Activated CD4-positive, alpha-beta T cell treated with anti-CD3 and anti-CD28 coated beads, Interleukin-2, amount 10 ng/mL, durations not matched to agents 24 days and 14 days (primary cell): ENCODE data around the gene GRIK4. TPM values are rescaled to one million over a fixed set of nuclear protein-coding genes. Genes with fewer than 3 reads are reported as not detected.

Experiments
- DNase-seq: peaks from one replicate; pipeline ENCODE4 v3.0.0; 2022
- H3K27ac Mint-ChIP-seq: one replicate; pipeline ENCODE4 v1.8.0; 2022; ENCODE audit warnings: mild to moderate bottlenecking, mixed read lengths
- H3K27me3 Mint-ChIP-seq: one replicate; pipeline ENCODE4 v1.8.0; 2022; ENCODE audit warnings: mixed read lengths
- H3K36me3 Mint-ChIP-seq: one replicate; pipeline ENCODE4 v1.8.0; 2022; ENCODE audit warnings: low read depth, mild to moderate bottlenecking, mixed read lengths
- H3K4me1 Mint-ChIP-seq: one replicate; pipeline ENCODE4 v1.8.0; 2021; ENCODE audit warnings: mixed read lengths
- H3K4me3 Mint-ChIP-seq: one replicate; pipeline ENCODE4 v1.8.0; 2022; ENCODE audit warnings: mild to moderate bottlenecking, moderate library complexity, mixed read lengths
- H3K9me3 Mint-ChIP-seq: one replicate; pipeline ENCODE4 v1.8.0; 2021; ENCODE audit warnings: mixed read lengths
- intact Hi-C: fragments of 100-400 bp; cut with micrococcal nuclease; formaldehyde crosslinking; loops from one replicate; pipeline ENCODE4 v1.15.1; 2023
- total RNA-seq: library from RNA; stranded (reverse); gene quantifications from 2 replicates; pipeline ENCODE4 v1.2.3, GENCODE V29; 2022

The GRIK4 gene
- total RNA-seq, 1 donor from 2014 or later = 0.09 TPM

DNA sequence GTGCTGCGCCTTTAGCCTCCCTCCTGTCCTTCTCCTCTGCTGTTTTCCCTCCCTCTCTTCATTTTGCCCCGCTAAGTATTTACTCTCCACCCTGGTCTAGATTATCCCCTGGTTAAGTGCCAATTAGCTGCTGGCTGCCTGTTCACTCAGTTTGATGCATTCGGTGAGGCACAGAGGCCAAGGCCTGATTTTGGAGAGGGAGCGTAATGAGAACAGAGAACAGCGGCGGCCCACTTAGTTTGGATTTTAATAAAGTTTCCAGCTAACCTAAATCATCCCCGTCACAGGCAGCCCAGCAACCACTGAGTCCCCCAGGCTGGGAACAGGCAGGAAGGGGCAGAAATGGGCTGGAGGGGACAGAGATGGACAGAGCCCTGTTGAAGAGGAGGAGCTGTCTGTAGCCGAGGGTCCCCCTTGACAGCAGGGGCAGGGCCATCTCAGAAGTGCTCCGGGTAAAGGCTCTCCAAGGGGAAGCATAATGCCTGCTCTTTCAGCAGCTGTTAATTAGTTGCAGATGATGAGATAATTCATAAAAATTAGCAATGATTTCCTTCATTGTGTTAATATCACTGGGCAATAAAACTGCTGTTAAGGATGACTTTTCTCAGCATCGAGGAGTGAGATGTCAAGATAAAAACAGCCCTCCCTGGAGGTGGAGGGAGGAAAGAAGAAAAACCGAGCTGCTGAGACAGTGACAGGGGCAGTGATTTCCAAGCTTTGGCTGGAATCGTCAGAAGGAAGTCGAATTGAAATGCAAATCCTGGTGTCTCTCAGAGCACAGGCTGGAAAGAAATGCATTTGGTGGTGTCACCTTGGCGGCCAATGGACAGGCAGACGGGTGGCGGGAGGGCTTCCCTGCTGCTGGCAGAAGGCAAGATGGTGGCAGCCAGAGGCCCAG, 170.1 kb downstream of the GRIK4 start:
- intact Hi-C loops = no loop called here
- H3K27ac Mint-ChIP-seq = no peak overlapping the region
- no peaks in the 10 kb centered on the region for H3K36me3 Mint-ChIP-seq
- H3K4me3 Mint-ChIP-seq = no peak overlapping the region
- DNase-seq = no peak
- peaks cover 7% of the 10 kb centered on the region for H3K27me3 Mint-ChIP-seq
- H3K9me3 Mint-ChIP-seq = no peaks in the 10 kb centered on the region
- no peaks in the 10 kb centered on the region for H3K4me1 Mint-ChIP-seq

DNA sequence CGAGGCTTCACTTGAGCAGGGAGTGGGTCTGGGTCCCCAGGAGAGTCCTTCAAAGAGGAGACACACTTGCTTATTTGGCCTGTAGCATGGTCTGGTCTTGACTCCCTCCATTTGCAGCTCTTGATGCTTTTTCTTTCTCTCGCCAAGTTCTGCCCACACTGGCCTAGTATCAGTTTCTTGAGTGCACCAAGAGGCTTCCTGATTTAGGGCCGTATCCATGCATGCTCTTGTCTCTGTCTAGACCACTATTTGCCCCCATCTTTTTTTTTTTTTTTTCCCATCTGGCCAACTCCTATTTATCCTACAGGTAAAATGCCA, 170.7 kb downstream of the GRIK4 start:
- no peak overlapping the region for H3K4me3 Mint-ChIP-seq
- H3K9me3 Mint-ChIP-seq = no peaks in the 10 kb centered on the region
- H3K4me1 Mint-ChIP-seq = no peaks in the 10 kb centered on the region
- H3K27me3 Mint-ChIP-seq = peaks cover 7% of the 10 kb centered on the region
- no peak for DNase-seq
- H3K27ac Mint-ChIP-seq = no peak overlapping the region
- intact Hi-C loops = no loop called here
- H3K36me3 Mint-ChIP-seq = no peaks in the 10 kb centered on the region

GRCh38 chr11:120682866-120683265, 171.3 kb downstream of the GRIK4 start:
- Mint-ChIP-seq H3K4me3 (no peak overlapping the region), H3K27me3 (peaks cover 9% of the 10 kb centered on the region), H3K36me3 (no peaks in the 10 kb centered on the region), H3K4me1 (no peaks in the 10 kb centered on the region), H3K9me3 (no peaks in the 10 kb centered on the region), H3K27ac (no peak overlapping the region)
- no peak for DNase-seq
- intact Hi-C loops = no loop called here

DNA sequence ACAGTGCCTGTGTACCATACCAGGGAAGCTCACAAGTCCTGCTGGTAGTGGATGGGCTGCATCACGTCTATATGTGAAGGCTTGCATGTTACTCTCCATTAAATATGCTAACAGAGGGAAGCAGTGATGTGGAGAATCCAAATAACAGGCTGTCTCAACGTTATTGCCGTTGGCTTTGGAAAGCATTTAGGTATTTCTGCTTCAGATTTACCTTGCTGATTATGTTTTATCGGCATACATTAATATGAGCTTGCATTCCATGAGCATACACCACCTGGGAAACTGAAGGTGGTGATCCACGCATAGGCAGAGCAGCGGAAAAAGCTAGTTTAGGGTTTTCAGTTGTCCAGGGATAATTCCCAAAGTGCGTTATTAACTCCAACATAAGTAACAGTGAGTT, 175.0 kb downstream of the GRIK4 start:
- no peak for DNase-seq
- intact Hi-C loops = no loop called here

GRCh38 chr11:120688163-120688562, 176.6 kb downstream of the GRIK4 start:
- Mint-ChIP-seq H3K9me3 (no peaks in the 10 kb centered on the region), H3K27ac (no peak overlapping the region), H3K4me1 (no peaks in the 10 kb centered on the region), H3K36me3 (no peaks in the 10 kb centered on the region), H3K27me3 (peaks cover 10% of the 10 kb centered on the region), H3K4me3 (no peak overlapping the region)
- DNase-seq = no peak
- intact Hi-C loops = no loop called here

More for the DNA sequence above, 175.0 kb downstream of the GRIK4 start:
- Mint-ChIP-seq H3K4me1 (no peaks in the 10 kb centered on the region), H3K36me3 (no peaks in the 10 kb centered on the region), H3K4me3 (no peak overlapping the region), H3K9me3 (no peaks in the 10 kb centered on the region), H3K27ac (no peak overlapping the region), H3K27me3 (peaks cover 15% of the 10 kb centered on the region)

- DNase-seq = no peak
- H3K4me1 Mint-ChIP-seq = no peaks in the 10 kb centered on the region
- no peak overlapping the region for H3K4me3 Mint-ChIP-seq
- peaks cover 10% of the 10 kb centered on the region for H3K27me3 Mint-ChIP-seq
- no peak overlapping the region for H3K27ac Mint-ChIP-seq
- intact Hi-C loops = no loop called here
- no peaks in the 10 kb centered on the region for H3K36me3 Mint-ChIP-seq
- no peaks in the 10 kb centered on the region for H3K9me3 Mint-ChIP-seq
These were observed 178.2 kb downstream of the GRIK4 start for GRCh38 chr11:120689596-120690275.

DNA sequence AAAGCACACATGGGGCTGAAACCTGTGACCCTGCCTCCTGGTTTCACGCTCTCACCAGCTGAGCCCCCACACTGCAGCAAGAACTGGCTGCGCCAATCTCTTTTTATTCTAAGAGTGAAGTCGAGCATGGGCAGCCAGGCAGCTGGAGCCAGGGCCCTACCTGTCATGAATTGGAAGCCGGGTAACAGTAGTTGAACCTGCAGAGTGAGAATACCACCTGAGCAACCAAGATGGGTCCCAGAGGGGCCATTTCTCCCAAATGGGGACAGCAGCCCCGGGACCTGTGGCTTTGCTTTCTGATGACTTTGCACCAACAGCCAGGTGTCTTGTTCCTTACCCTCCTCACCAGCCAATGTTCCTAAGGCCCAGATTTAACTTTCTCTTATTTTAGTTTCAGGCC, 178.9 kb downstream of the GRIK4 start:
- H3K36me3 Mint-ChIP-seq = no peaks in the 10 kb centered on the region
- H3K27me3 Mint-ChIP-seq = peaks cover 10% of the 10 kb centered on the region
- intact Hi-C loops = no loop called here
- DNase-seq = no peak
- H3K27ac Mint-ChIP-seq = no peak overlapping the region
- H3K4me3 Mint-ChIP-seq = no peak overlapping the region
- no peaks in the 10 kb centered on the region for H3K9me3 Mint-ChIP-seq
- H3K4me1 Mint-ChIP-seq = no peaks in the 10 kb centered on the region

GRCh38 chr11:120694726-120695125, 183.2 kb downstream of the GRIK4 start:
- no peak overlapping the region for H3K27ac Mint-ChIP-seq
- H3K36me3 Mint-ChIP-seq = no peaks in the 10 kb centered on the region
- peaks cover 3% of the 10 kb centered on the region for H3K27me3 Mint-ChIP-seq
- DNase-seq = no peak
- no peak overlapping the region for H3K4me3 Mint-ChIP-seq
- no peaks in the 10 kb centered on the region for H3K9me3 Mint-ChIP-seq
- intact Hi-C loops = no loop called here
- no peaks in the 10 kb centered on the region for H3K4me1 Mint-ChIP-seq

DNA sequence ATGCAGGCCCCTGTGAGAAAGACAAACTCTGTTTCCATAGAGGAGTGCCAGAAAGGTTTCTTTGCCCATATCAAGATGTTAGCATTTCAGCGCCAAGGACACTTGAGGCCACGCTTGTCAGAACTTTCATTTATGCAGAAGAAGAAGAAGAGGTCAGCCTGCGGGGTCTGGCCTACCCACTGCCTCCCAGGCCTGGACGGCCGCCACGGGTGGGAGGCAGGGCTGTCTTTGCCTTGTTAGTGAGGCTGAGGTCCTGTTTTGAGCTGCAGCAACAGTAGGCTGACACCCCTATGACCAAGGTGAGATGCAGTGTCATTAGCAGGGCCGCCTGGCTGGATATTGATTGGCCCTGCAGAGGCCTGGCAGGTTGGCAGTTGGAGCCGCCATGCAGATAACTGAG, 183.9 kb downstream of the GRIK4 start:
- H3K4me1 Mint-ChIP-seq = no peaks in the 10 kb centered on the region
- peaks cover 3% of the 10 kb centered on the region for H3K27me3 Mint-ChIP-seq
- intact Hi-C loops = no loop called here
- H3K27ac Mint-ChIP-seq = no peak overlapping the region
- H3K36me3 Mint-ChIP-seq = no peaks in the 10 kb centered on the region
- DNase-seq = no peak
- H3K9me3 Mint-ChIP-seq = no peaks in the 10 kb centered on the region
- H3K4me3 Mint-ChIP-seq = no peak overlapping the region

- DNase-seq = no peak
- intact Hi-C loops = no loop called here
- H3K9me3 Mint-ChIP-seq = no peaks in the 10 kb centered on the region
- H3K27ac Mint-ChIP-seq = no peak overlapping the region
- no peaks in the 10 kb centered on the region for H3K36me3 Mint-ChIP-seq
- H3K27me3 Mint-ChIP-seq = peaks cover 2% of the 10 kb centered on the region
- no peak overlapping the region for H3K4me3 Mint-ChIP-seq
- no peaks in the 10 kb centered on the region for H3K4me1 Mint-ChIP-seq
These were observed 184.4 kb downstream of the GRIK4 start for GRCh38 chr11:120695939-120696338.

GRCh38 chr11:120696597-120697218, 185.2 kb downstream of the GRIK4 start:
- no peak overlapping the region for H3K4me3 Mint-ChIP-seq
- no peaks in the 10 kb centered on the region for H3K9me3 Mint-ChIP-seq
- DNase-seq = no peak
- no peaks in the 10 kb centered on the region for H3K4me1 Mint-ChIP-seq
- H3K36me3 Mint-ChIP-seq = no peaks in the 10 kb centered on the region
- H3K27me3 Mint-ChIP-seq = no peaks in the 10 kb centered on the region
- no peak overlapping the region for H3K27ac Mint-ChIP-seq
- intact Hi-C loops = no loop called here

GRCh38 chr11:120698918-120699317, 187.4 kb downstream of the GRIK4 start:
- DNase-seq = no peak
- no peak overlapping the region for H3K27ac Mint-ChIP-seq
- intact Hi-C loops = no loop called here
- H3K4me1 Mint-ChIP-seq = no peaks in the 10 kb centered on the region
- H3K9me3 Mint-ChIP-seq = no peaks in the 10 kb centered on the region
- H3K36me3 Mint-ChIP-seq = no peaks in the 10 kb centered on the region
- H3K4me3 Mint-ChIP-seq = no peak overlapping the region
- H3K27me3 Mint-ChIP-seq = no peaks in the 10 kb centered on the region

- intact Hi-C loops = no loop called here
- no peak overlapping the region for H3K27ac Mint-ChIP-seq
- no peaks in the 10 kb centered on the region for H3K9me3 Mint-ChIP-seq
- no peak for DNase-seq
- H3K27me3 Mint-ChIP-seq = no peaks in the 10 kb centered on the region
- no peaks in the 10 kb centered on the region for H3K36me3 Mint-ChIP-seq
- no peaks in the 10 kb centered on the region for H3K4me1 Mint-ChIP-seq
- H3K4me3 Mint-ChIP-seq = no peak overlapping the region
These were observed 191.1 kb downstream of the GRIK4 start for GRCh38 chr11:120702656-120703055.

- DNase-seq = no peak
- no peaks in the 10 kb centered on the region for H3K27me3 Mint-ChIP-seq
- H3K4me3 Mint-ChIP-seq = no peak overlapping the region
- no peaks in the 10 kb centered on the region for H3K4me1 Mint-ChIP-seq
- no peak overlapping the region for H3K27ac Mint-ChIP-seq
- intact Hi-C loops = no loop called here
- H3K9me3 Mint-ChIP-seq = no peaks in the 10 kb centered on the region
- no peaks in the 10 kb centered on the region for H3K36me3 Mint-ChIP-seq
These were observed 192.0 kb downstream of the GRIK4 start for GRCh38 chr11:120703358-120704152.
